ENCODE data around the gene WRAP53.

WRAP53 gene

GRCh38 chr17:7710301-7710700 is 22.0 kb downstream of the WRAP53 start:
- H3K9me3 Mint-ChIP-seq = no peaks in the 10 kb centered on the region
- H3K27ac Mint-ChIP-seq = no peak overlapping the region
- H3K4me3 Mint-ChIP-seq = no peak overlapping the region
- peaks cover 23% of the 10 kb centered on the region for H3K4me1 Mint-ChIP-seq
- H3K27me3 Mint-ChIP-seq = peaks cover 50% of the 10 kb centered on the region
- no peaks in the 10 kb centered on the region for H3K36me3 Mint-ChIP-seq
- no peak for ATAC-seq (ENCODE audit: low read depth)
- no peak for DNase-seq (ENCODE audit: low spot score in 2 of 2)

GRCh38 chr17:7711051-7711755 is 22.9 kb downstream of the WRAP53 start:
- DNase-seq (ENCODE audit: low spot score in 2 of 2) (no peak), ATAC-seq (ENCODE audit: low read depth) (peak; percentile 33)
- no peak overlapping the region for H3K27ac Mint-ChIP-seq
- H3K4me1 Mint-ChIP-seq = peaks cover 20% of the 10 kb centered on the region
- no peaks in the 10 kb centered on the region for H3K9me3 Mint-ChIP-seq
- H3K36me3 Mint-ChIP-seq = no peaks in the 10 kb centered on the region
- peaks cover 52% of the 10 kb centered on the region for H3K27me3 Mint-ChIP-seq
- H3K4me3 Mint-ChIP-seq = no peak overlapping the region

GRCh38 chr17:7712111-7712771 is 24.0 kb downstream of the WRAP53 start:
- Mint-ChIP-seq H3K9me3 (no peaks in the 10 kb centered on the region), H3K4me3 (no peak overlapping the region), H3K36me3 (no peaks in the 10 kb centered on the region), H3K27ac (peak overlapping the region; percentile 53), H3K4me1 (peaks cover 28% of the 10 kb centered on the region), H3K27me3 (peaks cover 47% of the 10 kb centered on the region)
- ATAC-seq (ENCODE audit: low read depth) = peak; percentile 50
- no peak for DNase-seq (ENCODE audit: low spot score in 2 of 2)

- ATAC-seq (ENCODE audit: low read depth) = no peak
- DNase-seq (ENCODE audit: low spot score in 2 of 2) = no peak
- Mint-ChIP-seq H3K36me3 (no peaks in the 10 kb centered on the region), H3K4me3 (no peak overlapping the region), H3K27me3 (peaks cover 59% of the 10 kb centered on the region), H3K4me1 (peaks cover 37% of the 10 kb centered on the region), H3K27ac (no peak overlapping the region), H3K9me3 (no peaks in the 10 kb centered on the region)
Measured at GRCh38 chr17:7713782-7714181, 25.5 kb downstream of the WRAP53 start.

GRCh38 chr17:7714721-7715594 is 26.7 kb downstream of the WRAP53 start:
- H3K4me1 Mint-ChIP-seq = peaks cover 35% of the 10 kb centered on the region
- H3K27me3 Mint-ChIP-seq = peaks cover 56% of the 10 kb centered on the region

GRCh38 chr17:7715936-7716886 is 27.9 kb downstream of the WRAP53 start:
- Mint-ChIP-seq H3K27ac (no peak overlapping the region), H3K9me3 (no peaks in the 10 kb centered on the region), H3K27me3 (peaks cover 53% of the 10 kb centered on the region), H3K36me3 (no peaks in the 10 kb centered on the region), H3K4me1 (peaks cover 27% of the 10 kb centered on the region), H3K4me3 (peak overlapping the region; percentile 40)
- ATAC-seq (ENCODE audit: low read depth) = no peak
- peak in 1 of 2 donors; percentile 15 for DNase-seq (ENCODE audit: low spot score in 2 of 2)

More at GRCh38 chr17:7714721-7715594, 26.7 kb downstream of the WRAP53 start:
- DNase-seq (ENCODE audit: low spot score in 2 of 2) = no peak
- no peak overlapping the region for H3K4me3 Mint-ChIP-seq
- H3K27ac Mint-ChIP-seq = no peak overlapping the region
- no peaks in the 10 kb centered on the region for H3K36me3 Mint-ChIP-seq
- ATAC-seq (ENCODE audit: low read depth) = no peak
- no peaks in the 10 kb centered on the region for H3K9me3 Mint-ChIP-seq

- Mint-ChIP-seq H3K4me1 (peaks cover 24% of the 10 kb centered on the region), H3K27me3 (peaks cover 53% of the 10 kb centered on the region), H3K27ac (no peak within 1 kb of the TSS), H3K4me3 (peak within 1 kb of the TSS; percentile 82), H3K9me3 (no peaks in the 10 kb centered on the region), H3K36me3 (no peaks in the 10 kb centered on the region)
- no peak for DNase-seq (ENCODE audit: low spot score in 2 of 2)
- peak; percentile 54 for ATAC-seq (ENCODE audit: low read depth)
Measured at GRCh38 chr17:7716901-7717755, 28.9 kb downstream of the WRAP53 start, which contains the start of gene DNAH2. Gene DNAH2 (plus strand): TSS chr17:7717744. CDS start chr17:7719735, 1,991 bp downstream.

GRCh38 chr17:7717756-7718350 is 29.6 kb downstream of the WRAP53 start:
- Mint-ChIP-seq H3K4me3 (peak overlapping the region; percentile 82), H3K27me3 (peaks cover 50% of the 10 kb centered on the region), H3K4me1 (peaks cover 21% of the 10 kb centered on the region), H3K36me3 (no peaks in the 10 kb centered on the region), H3K27ac (no peak overlapping the region), H3K9me3 (no peaks in the 10 kb centered on the region)
- DNase-seq (ENCODE audit: low spot score in 2 of 2) (no peak), ATAC-seq (ENCODE audit: low read depth) (peak; percentile 77)

GRCh38 chr17:7719661-7720060 is 31.4 kb downstream of the WRAP53 start:
- no peak for ATAC-seq (ENCODE audit: low read depth)
- H3K9me3 Mint-ChIP-seq = no peaks in the 10 kb centered on the region
- no peak overlapping the region for H3K4me3 Mint-ChIP-seq
- H3K27ac Mint-ChIP-seq = no peak overlapping the region
- H3K36me3 Mint-ChIP-seq = no peaks in the 10 kb centered on the region
- no peak for DNase-seq (ENCODE audit: low spot score in 2 of 2)
- H3K27me3 Mint-ChIP-seq = peaks cover 45% of the 10 kb centered on the region
- peaks cover 17% of the 10 kb centered on the region for H3K4me1 Mint-ChIP-seq

GRCh38 chr17:7720125-7720524 is 31.8 kb downstream of the WRAP53 start:
- ATAC-seq (ENCODE audit: low read depth) = no peak
- DNase-seq (ENCODE audit: low spot score in 2 of 2) = no peak

GRCh38 chr17:7721612-7722011 is 33.3 kb downstream of the WRAP53 start:
- DNase-seq (ENCODE audit: low spot score in 2 of 2) (no peak), ATAC-seq (ENCODE audit: low read depth) (no peak)
- H3K27me3 Mint-ChIP-seq = peaks cover 36% of the 10 kb centered on the region
- no peaks in the 10 kb centered on the region for H3K9me3 Mint-ChIP-seq
- H3K36me3 Mint-ChIP-seq = no peaks in the 10 kb centered on the region
- H3K27ac Mint-ChIP-seq = no peak overlapping the region
- H3K4me3 Mint-ChIP-seq = no peak overlapping the region
- H3K4me1 Mint-ChIP-seq = peaks cover 14% of the 10 kb centered on the region

More at GRCh38 chr17:7720125-7720524, 31.8 kb downstream of the WRAP53 start:
- Mint-ChIP-seq H3K36me3 (no peaks in the 10 kb centered on the region), H3K9me3 (no peaks in the 10 kb centered on the region), H3K4me3 (no peak overlapping the region), H3K27me3 (peaks cover 45% of the 10 kb centered on the region), H3K27ac (no peak overlapping the region), H3K4me1 (peaks cover 17% of the 10 kb centered on the region)

DNA sequence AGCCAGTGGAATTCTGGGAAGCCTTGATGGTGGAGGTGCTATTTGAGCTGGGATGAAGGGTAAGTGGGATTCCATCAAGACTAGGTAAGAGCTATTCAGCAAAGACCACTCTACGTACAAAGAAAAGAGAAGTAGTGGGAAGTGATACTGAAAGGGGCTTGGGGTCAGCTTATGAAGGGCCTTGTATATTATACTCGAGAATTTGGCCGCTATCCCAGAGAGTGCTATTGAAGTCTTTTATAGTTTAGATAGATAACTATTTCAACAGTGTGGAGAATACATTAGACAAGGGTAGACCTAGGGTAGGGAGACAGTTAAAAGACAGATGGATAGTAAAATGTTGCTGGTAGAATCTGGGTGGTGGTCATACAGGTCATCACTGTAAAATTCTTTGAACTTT is 39.6 kb downstream of the WRAP53 start:
- H3K36me3 Mint-ChIP-seq = no peaks in the 10 kb centered on the region
- peaks cover 6% of the 10 kb centered on the region for H3K4me1 Mint-ChIP-seq
- ATAC-seq (ENCODE audit: low read depth) (no peak), DNase-seq (ENCODE audit: low spot score in 2 of 2) (no peak)
- no peak overlapping the region for H3K27ac Mint-ChIP-seq
- H3K4me3 Mint-ChIP-seq = no peak overlapping the region
- H3K27me3 Mint-ChIP-seq = peaks cover 13% of the 10 kb centered on the region
- H3K9me3 Mint-ChIP-seq = no peaks in the 10 kb centered on the region

All from memory B cell (primary cell).